Pancreas (tissue), 10 donors: ENCODE results near the gene F3. TPM values are rescaled to one million over a fixed set of nuclear protein-coding genes. Genes with fewer than 3 reads are reported as not detected.

Experiments used
- ATAC-seq, 4 donors: fragments of 200-7000 bp; cut with Tn5 transposase; one replicate each; pipeline versions ENCODE4 v1.8.0 to v1.9.1; 2020; ENCODE audit warnings: mild to moderate bottlenecking in 4 of 4, moderate library complexity in 4 of 4
- DNase-seq, 6 donors: peaks; one replicate each; pipeline ENCODE4 v3.0.0-alpha.2; 2020
- FAIRE-seq: peaks from 2 replicates; lab custom pipeline; 2012; peaks lifted over from hg19 to GRCh38; lab: Jason Lieb, UNC
- H3K27ac ChIP-seq, 4 donors: fragments of 200-600 bp; sonication (generic); 1 replicate in 3 of 4; 2 replicates in 1 of 4; pipeline versions ENCODE4 v1.5.0 to v1.8.0; 2020
- H3K27me3 ChIP-seq, 4 donors: fragments of 200-600 bp; one replicate each; pipeline ENCODE4 v1.8.0; 2021
- H3K36me3 ChIP-seq, 3 donors: fragments of 200-600 bp; sonication (generic) in 1 of 3; one replicate each; pipeline versions ENCODE4 v1.5.0 to v1.8.0; 2020 to 2021
- H3K4me1 ChIP-seq, 3 donors: fragments of 200-600 bp; one replicate each; pipeline ENCODE4 v1.8.0; 2021
- H3K4me3 ChIP-seq, 4 donors: fragments of 200-600 bp; sonication (generic) in 2 of 4; one replicate each; pipeline versions ENCODE4 v1.5.0 to v1.8.0; 2020 to 2021
- H3K9me3 ChIP-seq, 4 donors: fragments of 200-600 bp; one replicate each; pipeline ENCODE4 v1.8.0; 2021
- CTCF ChIP-seq, 4 donors: fragments of 200-600 bp; sonication (generic) in 3 of 4; IDR thresholded peaks; one replicate each; pipeline versions ENCODE4 v1.5.0 to v1.8.0; 2021; ENCODE audit warnings: antibody characterized with exemption in 4 of 4
- WGBS, 2 donors: extraction: QIAGEN DNeasy Blood & Tissue Kit; methylation state at CpG; one replicate each; pipeline ENCODE4 v1.1.7; 2013; 5-methylcytosine and 5-hydroxymethylcytosine counted together
- intact Hi-C, 3 donors: fragments of 100-400 bp; cut with DNase I; formaldehyde crosslinking; loops; one replicate each; pipeline versions ENCODE4 v1.11.1 to v1.14.2; 2022
- polyA plus RNA-seq, 2 donors: library from polyadenylated mRNA; stranded (reverse); fragments of 200-250 nt; gene quantifications; one replicate each; pipeline ENCODE4 v1.2.3, GENCODE V29; 2013
- total RNA-seq, 6 donors: library from RNA; stranded (reverse); fragmentation: NEBNext Ultra II Directional in 4 of 6; extraction: Animal tissue kit (Norgen Biotek cat#: 25700) in 4 of 6; gene quantifications; one replicate each; pipeline versions ENCODE4 v1.2.1 to v1.2.4, GENCODE V29; 2021 to 2023
- donor health status: healthy with polysubstance abuse.
- donor health status: DM: no; HTN: no; CAD: no; lungs with moderate emphysema.
- donor health status: DM: no; HTN: no; CAD: no.
- donor health status: control.
- donor health status: control.
- donor health status: Bipolar disorder and iron deficiency.
- donor health status: DM: yes; HTN: yes; CAD: no.
- donor health status: DM: no; HTN: no; CAD: no.
- donor health status: DM: no; HTN: no; CAD: no.
- donor health status: DM: yes; HTN: yes; CAD: no.

F3 gene
- 100 to 1,000 TPM in 1 of 6 donors, 10 to 100 TPM in 5; 14.8 to 117 (median 43.2) TPM for total RNA-seq
- 10 to 100 TPM; 39.4 to 62.6 TPM for polyA plus RNA-seq

DNA sequence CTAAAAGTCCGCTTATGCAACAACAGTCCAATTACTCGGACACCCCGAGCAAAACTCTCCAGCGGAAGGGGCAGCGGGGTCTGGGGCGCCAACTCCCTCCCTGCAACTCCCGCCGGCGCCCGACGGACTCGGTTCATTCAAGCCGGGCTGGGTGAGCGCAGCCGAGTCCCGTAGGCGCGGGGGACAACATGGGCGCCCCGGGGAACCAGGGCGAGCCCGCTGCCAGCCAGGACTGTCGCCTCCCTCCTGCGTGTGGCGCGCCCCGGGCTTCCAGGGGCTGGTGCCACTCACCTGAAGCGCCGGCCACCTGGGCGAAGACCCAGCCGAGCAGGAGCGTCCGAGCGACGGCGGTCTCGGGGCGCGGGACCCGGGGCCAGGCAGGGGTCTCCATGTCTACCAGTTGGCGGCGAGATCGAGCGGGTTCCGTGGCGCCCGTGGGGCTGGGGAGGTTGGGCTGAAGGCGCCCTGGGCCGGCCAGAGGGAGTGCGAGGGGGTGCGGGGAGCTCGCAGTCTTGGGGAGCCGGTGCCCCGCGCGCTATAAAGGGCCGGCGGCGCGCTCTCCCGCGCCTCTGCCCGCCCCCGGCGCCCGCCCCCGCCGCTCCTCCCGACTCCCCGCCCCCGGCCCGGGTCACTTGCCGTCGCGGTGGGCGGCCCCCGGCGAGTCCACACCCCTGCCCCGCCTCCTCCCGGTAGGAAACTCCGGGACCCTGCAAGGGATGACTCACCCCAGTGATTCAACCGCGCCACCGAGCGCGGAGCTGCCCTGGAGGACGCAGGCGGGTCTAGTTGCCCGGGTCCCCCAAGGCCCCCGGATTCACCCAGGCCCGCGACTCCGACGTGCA, at the start of gene F3:
Gene F3 (minus strand): TSS at position 514 of the 842 bp plus-strand sequence. CDS start 123 bp downstream, at position 391.
- peak; percentile 87 to 94 (median 94) for ATAC-seq
- 1% methylated on average over 61 to 94 of the region's 94 CpGs for WGBS, 2 donors
- H3K4me1 ChIP-seq = peaks cover 13 to 29% (median 22%) of the 10 kb centered on the region in 3 donors

GRCh38 chr1:94590203-94591137, 48.9 kb upstream of the F3 start:
- intact Hi-C loops = no loop called here
- Histone ChIP-seq H3K4me3 (no peak overlapping the region), H3K27me3 (no peaks in the 10 kb centered on the region), H3K36me3 (no peaks in the 10 kb centered on the region), H3K4me1 (peaks cover 0 to 9% (median 0%) of the 10 kb centered on the region in 3 donors), H3K9me3 (no peaks in the 10 kb centered on the region), H3K27ac (peak overlapping the region in 3 of 4 donors; percentile 4 to 39 (median 30))
- 62 to 69% methylated on average over 7 of the region's 7 CpGs for WGBS, 2 donors
- no peak for FAIRE-seq
- peak; percentile 31 to 67 (median 64) for ATAC-seq
- TF ChIP-seq CTCF (IDR thresholded peaks at IDR 0.05) = no peak
- DNase-seq = no peak

More for the DNA sequence above, at the start of gene F3:
- H3K27me3 ChIP-seq = no peaks in the 10 kb centered on the region
- no peaks in the 10 kb centered on the region for H3K9me3 ChIP-seq
- intact Hi-C loops = loop anchor here in 1 of 3 donors (10.0 kb wide), 1 partner anchor 103 kb away; no protein-coding TSS in a partner anchor
- FAIRE-seq (no peak), DNase-seq (peak; percentile 95 to 98 (median 96))
- H3K36me3 ChIP-seq = no peaks in the 10 kb centered on the region
- no peak for TF ChIP-seq CTCF (IDR thresholded peaks at IDR 0.05)
- peak within 1 kb of the TSS; percentile 79 to 95 (median 90) for H3K27ac ChIP-seq
- H3K4me3 ChIP-seq = peak within 1 kb of the TSS; percentile 81 to 98 (median 93)

GRCh38 chr1:94589728-94590127, 48.2 kb upstream of the F3 start:
- intact Hi-C loops = no loop called here
- ATAC-seq (no peak), FAIRE-seq (no peak), DNase-seq (no peak)
- no peak for TF ChIP-seq CTCF (IDR thresholded peaks at IDR 0.05)
- Histone ChIP-seq H3K4me1 (peaks cover 0 to 9% (median 0%) of the 10 kb centered on the region in 3 donors), H3K4me3 (no peak overlapping the region), H3K27ac (peak overlapping the region in 3 of 4 donors; percentile 4 to 39 (median 30)), H3K9me3 (no peaks in the 10 kb centered on the region), H3K36me3 (no peaks in the 10 kb centered on the region), H3K27me3 (no peaks in the 10 kb centered on the region)
- WGBS, 2 donors = 94 to 100% methylated on average over 4 of the region's 4 CpGs

DNA sequence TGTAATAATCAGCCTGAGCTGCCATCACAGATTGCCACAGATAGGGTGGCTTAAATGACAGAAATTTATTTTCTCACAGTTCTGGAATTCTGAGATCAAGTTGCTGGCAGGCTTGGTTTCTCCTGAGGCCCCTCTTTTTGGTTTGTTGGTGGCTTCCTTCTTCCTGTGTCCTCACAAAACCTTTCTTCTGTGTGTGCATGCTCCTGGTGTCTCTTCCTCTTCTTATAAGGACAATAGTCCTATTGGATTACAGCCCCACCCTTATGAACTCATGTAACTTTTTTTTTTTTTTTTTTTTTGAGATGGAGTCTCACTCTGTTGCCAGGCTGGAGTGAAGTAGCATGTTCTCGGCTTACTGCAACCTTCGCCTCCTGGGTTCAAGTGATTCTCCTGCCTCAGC, 41.0 kb upstream of the F3 start:
- H3K27ac ChIP-seq = no peak overlapping the region
- no peak for FAIRE-seq
- ATAC-seq = no peak
- no peaks in the 10 kb centered on the region for H3K36me3 ChIP-seq
- no peaks in the 10 kb centered on the region for H3K9me3 ChIP-seq
- 98 to 100% methylated on average over 2 of the region's 2 CpGs for WGBS, 2 donors
- H3K4me1 ChIP-seq = no peaks in the 10 kb centered on the region
- no peak for DNase-seq
- intact Hi-C loops = no loop called here
- no peak overlapping the region for H3K4me3 ChIP-seq
- no peak for TF ChIP-seq CTCF (IDR thresholded peaks at IDR 0.05)
- H3K27me3 ChIP-seq = no peaks in the 10 kb centered on the region
